CD4-positive, alpha-beta T cell treated with Interleukin-2 at 100 ng/mL for 4 hours (primary cell): ENCODE measurements around the gene ZNRF2.
"Not testable (repeated sequence)": the region's sequence is repeated elsewhere in the genome, so short reads cannot be mapped to it uniquely, and the experiment has no call there.

Experiments used
- DNase-seq: peaks from one replicate; pipeline ENCODE4 v3.0.0-alpha.2; 2020; ENCODE audit warnings: low spot score

ZNRF2 gene

DNA sequence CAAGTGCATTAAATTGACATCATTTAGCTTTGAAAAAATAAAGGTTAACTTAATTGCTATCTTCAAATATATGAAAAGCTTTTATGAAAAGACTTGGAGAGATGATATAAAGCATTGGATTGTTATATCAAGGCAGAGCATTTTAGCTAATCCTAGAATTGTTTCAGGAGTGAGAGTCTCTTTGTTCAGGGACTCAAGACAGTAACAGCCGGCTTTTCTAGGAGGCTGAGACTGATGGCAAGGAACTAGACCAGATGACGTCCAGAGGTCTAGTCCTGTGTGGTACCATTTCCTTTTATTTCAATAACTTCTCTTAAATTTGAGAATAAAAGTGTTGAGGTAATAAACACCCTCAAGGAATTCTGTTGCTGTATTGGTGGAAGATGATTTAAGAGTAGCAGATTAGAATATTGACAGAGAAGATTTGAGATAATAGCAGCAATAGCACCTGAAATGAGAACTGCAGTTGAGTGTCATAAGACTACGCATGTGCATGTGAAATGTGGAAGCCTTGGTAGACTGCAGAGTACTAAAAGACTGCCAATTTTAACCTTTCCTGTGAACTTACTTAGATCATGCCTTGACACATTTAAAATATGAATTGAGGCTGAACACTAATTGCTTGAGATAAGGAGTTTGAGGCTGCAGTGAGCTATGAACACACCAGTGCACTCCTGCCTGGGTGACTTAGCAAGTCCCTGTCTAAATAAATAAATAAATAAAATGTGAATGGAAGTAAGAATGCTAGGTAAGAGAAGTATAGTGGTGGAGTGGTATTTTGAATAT is 79.6 kb downstream of the ZNRF2 start:
- no peak for DNase-seq

GRCh38 chr7:30364773-30365172 is 80.4 kb downstream of the ZNRF2 start:
- no peak for DNase-seq

DNA sequence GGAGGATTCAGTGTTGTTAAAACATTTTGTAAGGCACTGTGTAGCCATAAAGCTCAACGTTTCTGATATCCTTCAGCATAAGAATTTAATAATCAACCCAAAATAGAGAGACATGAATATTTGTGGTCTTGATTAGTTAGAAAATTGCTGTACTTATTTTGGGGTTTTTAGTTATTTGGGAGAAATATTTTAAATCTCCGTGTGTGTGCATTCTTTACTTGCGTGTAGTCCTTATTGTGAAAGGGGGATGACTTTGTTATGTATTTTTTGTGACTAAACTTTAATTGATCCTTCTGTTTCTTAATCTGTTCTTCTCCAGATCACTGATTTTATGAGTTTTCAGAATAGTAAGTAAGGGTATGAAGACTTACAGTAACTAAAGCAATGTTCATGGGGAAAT is 81.2 kb downstream of the ZNRF2 start:
- DNase-seq = no peak

DNA sequence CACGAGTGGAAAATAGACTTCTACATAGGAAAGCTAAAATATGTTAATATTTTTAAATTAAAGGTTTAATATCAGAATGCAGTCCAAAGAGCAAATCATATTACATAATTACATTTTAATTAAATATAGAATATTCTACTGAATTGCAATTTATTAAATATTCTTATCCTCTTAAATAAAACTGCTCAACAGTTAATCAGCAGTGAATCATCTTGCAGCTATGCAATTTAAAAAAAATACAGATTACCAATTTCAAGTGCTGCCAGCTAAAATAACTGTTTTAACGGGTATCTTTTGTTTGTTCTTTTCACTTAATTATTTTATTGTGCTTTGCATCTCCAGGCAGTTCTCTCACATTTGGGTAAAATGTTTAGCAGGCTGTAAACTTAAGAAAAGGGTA is 82.2 kb downstream of the ZNRF2 start:
- no peak for DNase-seq

- DNase-seq = no peak
Observed at GRCh38 chr7:30367561-30367960, 83.2 kb downstream of the ZNRF2 start.

DNA sequence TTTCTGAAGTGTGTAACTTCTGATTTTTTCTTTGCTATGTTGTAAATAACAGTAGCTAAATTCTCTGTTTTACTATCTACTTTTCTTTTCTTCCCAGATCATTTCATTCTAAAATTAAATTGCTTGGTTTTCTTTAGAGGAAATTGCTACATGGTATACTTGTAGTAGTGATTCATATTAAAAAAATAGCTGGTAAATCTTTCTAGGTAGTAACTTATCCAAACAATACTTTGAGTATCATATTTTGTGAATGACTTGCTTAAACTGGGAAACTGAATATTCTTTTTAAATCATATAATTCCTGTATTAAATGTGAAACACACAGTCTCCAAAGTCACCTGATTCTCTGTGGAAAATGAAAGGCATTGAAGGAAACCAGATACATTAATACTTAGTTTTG is 85.5 kb downstream of the ZNRF2 start:
- no peak for DNase-seq

DNA sequence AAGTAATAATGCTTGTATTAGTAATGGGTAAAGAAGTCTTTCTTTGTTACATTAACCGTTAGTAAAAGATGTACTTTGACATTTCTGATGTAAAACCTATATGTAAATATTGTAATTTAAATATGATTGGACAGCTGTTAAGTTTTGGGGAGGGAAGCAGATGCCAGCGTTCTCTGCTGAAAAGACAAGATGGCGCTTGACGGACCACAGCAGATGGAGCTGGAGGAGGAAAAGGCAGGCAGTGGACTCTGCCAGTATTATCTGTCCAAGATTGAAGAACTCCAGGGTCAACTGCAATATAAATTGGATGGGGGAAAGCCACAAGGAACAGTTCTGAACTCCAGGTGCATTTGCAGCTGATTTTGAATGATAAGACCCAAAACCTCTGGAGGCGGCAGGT is 86.9 kb downstream of the ZNRF2 start:
- DNase-seq = no peak

- no peak for DNase-seq
Observed at GRCh38 chr7:30378275-30378674, 93.9 kb downstream of the ZNRF2 start.

DNA sequence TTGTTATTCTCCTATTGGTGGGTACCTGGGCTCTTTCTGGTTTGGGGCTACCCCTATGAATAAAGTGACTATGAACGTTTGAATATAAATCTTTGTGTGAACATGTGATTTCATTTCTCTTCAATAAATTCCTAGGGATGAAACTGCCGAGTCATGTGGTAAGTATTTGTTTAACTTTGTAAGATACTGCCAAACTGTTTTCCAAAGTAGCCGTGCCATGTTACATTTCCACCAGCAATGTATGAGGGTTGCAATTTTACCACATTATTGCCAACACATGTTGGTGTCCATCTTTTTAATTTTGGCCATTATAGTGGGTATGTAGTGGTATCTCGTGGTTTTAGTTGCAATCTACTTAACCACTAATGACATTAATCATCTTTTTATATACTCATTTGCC is 94.7 kb downstream of the ZNRF2 start:
- no peak for DNase-seq

- no peak for DNase-seq
Observed at GRCh38 chr7:30379741-30380140, 95.3 kb downstream of the ZNRF2 start.

- DNase-seq = no peak
Observed at GRCh38 chr7:30380294-30380693, 95.9 kb downstream of the ZNRF2 start.

- DNase-seq = not testable (repeated sequence)
Observed at GRCh38 chr7:30380824-30381223, 96.4 kb downstream of the ZNRF2 start.

DNA sequence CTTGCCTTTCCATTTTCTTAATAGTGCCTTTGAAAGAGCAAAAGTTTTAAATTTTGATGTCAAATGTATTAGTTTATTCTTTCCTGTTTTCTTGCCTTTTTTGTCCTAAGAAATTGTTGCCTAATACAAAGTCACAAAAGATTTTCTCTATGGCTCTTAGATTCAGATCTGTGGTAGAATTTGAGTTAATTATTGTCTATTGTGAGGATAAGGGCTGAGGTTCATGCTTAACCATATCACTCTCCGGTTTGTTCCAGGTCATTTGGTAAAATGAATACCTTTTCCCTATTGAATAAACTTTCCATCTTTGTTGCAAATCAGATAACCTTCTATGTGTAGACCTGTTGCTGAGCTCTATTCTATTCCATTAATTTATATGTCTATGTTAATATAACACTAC is 98.2 kb downstream of the ZNRF2 start:
- no peak for DNase-seq

GRCh38 chr7:30389791-30390190 is 105.4 kb downstream of the ZNRF2 start:
- no peak for DNase-seq

- DNase-seq = no peak
Observed at GRCh38 chr7:30390736-30391636, 106.6 kb downstream of the ZNRF2 start.

- no peak for DNase-seq
Observed at GRCh38 chr7:30391806-30392205, 107.4 kb downstream of the ZNRF2 start.

DNA sequence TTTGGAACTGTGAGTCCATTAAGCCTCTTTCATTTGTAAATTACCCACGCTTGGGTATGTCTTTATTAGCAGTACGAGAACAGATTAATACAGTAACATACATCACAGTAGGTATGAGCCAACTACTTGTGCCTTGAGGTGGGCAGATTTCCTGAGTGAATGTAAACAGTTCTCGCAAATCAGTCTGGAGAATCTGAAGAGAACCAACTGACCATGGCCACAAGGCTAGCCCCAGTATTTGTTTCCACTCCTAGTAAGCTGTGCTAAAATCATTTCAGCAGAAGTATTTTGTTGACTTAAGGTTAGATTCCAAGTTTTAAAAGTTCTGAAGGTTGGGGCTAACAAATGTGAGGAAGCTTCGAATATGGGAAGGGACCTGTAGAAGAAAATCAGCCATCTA is 111.3 kb downstream of the ZNRF2 start:
- DNase-seq = no peak

DNA sequence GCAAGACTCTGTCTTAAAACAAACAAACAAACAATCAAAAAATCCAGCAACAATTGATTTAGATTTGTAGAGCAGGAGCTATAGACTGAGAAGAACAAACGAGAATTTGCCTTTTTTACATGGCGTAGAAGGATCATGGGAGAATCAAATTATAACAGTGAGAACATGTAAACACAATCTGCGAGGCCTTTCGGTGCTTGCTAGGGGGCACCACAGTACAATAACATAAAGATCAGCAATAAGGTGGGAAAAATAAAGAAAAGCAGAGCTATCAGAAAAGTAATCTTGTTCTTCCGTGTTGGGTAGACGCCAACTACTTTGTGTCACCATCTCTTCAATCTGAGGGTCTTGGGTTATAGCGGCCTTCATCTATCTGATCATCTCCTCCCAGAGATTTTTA is 112.0 kb downstream of the ZNRF2 start:
- no peak for DNase-seq

- no peak for DNase-seq
Observed at GRCh38 chr7:30403477-30403876, 119.1 kb downstream of the ZNRF2 start.

- DNase-seq = no peak
Observed at GRCh38 chr7:30405179-30405578, 120.8 kb downstream of the ZNRF2 start.

DNA sequence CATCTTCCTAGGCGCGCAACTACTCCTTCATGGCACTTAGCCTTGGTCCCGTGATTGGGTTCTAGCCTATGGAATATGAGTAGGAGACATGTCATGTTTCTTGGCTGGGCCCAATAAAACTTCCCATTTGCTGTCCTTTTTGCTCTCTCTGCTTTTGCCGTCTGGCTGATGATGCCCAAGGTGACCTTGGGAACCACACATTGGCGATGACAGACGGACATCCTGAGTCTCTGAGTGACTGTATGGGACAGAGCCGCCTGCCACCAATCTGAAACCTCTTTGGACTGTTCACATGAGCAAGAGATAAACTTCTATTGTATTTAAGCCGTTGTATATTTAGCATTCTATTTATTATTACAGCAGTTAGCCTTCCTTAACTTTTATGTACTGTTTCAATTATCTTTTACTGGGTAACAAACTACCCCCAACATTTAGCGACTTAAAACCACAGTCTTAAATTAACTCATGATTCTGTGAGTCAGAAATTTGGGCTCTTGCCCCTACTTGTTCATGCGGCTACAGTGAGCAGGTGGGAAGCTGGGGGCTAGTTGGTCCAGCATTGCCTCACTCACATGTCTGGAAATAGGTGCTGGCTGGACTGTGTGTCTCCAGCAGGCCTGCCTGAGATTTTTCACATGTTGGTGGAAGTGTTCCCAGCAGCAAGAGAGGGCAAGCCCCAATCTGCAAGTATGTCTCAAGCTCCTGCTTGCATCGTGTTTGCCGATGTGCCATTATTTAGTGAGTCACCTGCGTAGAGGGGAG is 122.4 kb downstream of the ZNRF2 start:
- no peak for DNase-seq

DNA sequence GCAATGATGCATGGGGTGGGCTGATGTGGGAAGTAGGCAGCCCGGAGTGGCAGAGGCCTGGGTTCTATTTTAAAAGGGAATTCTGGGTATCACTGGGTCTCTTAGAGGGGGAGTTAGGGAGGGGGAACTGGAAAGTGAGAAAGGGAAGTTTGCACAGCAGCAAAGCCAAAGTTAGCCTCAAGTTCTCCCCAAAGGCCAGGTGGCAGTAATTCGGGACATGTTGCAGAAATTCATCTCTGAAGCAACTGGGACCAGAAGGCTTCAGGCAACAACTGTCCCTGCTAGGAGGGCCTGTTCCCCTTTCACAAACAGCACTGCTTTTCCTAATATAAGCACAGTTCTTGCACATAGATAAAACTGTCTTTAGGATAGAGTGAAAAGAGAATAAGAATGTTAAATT is 126.8 kb downstream of the ZNRF2 start:
- DNase-seq = no peak

- DNase-seq = no peak
Observed at GRCh38 chr7:30411897-30412296, 127.5 kb downstream of the ZNRF2 start.
